Dedifferentiated amniotic fluid mesenchymal stem cell (primary cell): Measurements from ENCODE around the gene IQCH.

Experiments
- DNase-seq: peaks from one replicate; pipeline ENCODE4 v3.0.0-alpha.2; 2016; ENCODE audit errors: extremely low spot score

The IQCH gene

GRCh38 chr15:67501177-67501835 lies 246.7 kb downstream of the IQCH start:
- DNase-seq, result peak; percentile 40

- no peak for DNase-seq
Observed at GRCh38 chr15:67501836-67502461, 247.4 kb downstream of the IQCH start.

DNA sequence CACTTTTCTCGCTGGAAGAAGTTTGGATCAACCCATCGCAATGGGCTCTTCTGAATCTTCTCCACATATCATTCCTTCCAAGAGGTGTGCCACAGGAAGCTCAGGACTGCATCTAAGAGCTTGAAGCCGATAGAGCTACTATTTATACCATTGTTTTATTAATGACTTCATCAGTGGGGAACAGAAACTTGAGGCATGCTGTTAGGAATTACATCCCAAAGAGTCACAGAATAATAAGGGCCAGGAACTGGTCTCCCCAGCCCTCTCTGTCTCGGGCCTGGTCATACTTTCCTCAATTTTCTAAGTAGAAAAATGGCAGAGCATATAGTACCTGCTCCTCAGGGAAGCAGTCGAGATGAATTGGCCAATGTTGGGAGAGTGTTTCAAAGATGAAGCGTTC lies 249.5 kb downstream of the IQCH start:
- no peak for DNase-seq

GRCh38 chr15:67504796-67505195 lies 250.2 kb downstream of the IQCH start:
- peak; percentile 31 for DNase-seq

DNA sequence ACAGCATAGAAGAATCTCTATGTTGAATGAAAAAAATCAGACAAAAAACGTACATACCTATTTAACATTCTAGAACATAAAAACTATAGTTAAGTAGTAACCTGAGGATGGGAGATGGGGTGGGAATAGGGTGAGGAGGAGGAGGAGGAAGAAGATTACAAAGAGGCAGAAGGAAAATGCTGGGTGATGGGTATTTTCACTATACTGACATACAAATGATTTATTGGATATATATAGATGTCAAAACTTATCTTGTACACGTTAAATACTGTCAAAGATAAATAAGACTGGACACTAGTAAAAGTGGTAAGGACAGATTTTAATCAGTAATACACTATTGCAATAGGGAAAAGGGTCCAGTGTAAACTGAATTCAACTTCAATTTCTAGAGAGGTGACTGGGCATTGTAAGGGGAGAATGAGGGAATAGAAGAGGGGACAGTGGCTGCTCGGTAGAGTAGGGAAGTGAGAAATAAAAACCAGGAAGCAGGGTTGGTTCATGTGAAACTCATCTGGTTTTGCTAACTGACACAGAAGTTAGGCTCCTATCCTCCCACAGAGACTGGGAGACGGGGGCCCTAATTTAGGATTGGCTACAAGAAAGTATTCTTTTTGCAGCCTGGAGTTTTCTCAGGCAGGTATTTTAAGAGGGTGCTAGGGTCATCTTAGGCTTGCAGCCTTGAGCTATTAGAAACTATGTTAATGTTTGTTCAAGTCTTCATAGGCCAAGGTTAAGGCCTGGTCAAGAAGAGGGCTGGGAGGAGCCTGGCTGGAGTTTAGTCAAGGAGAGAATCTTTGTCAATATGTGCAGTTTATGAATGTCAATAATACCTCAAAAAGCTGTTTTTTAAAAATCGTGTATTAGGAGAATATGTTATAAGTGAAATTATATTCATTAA lies 251.3 kb downstream of the IQCH start:
- DNase-seq, result no peak

GRCh38 chr15:67506775-67507747 lies 252.5 kb downstream of the IQCH start:
- peak; percentile 28 for DNase-seq

DNA sequence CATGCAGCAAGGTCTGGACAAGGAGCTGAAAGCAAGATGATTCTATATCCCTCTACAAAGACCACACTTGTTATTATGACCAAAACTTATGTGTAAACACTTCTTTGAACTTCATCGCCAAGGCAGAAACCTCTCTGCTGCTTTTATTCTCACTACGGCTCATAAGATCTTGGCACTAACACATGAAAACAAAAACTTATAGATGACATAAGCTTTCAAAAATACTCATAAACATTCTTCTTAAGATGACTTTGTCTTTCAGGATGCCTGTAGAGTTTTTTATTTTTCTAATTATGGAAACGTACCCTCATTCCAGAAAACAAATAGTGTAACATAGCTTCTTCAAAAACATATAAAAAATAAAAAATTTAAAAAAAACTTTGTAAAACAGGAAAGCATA lies 253.8 kb downstream of the IQCH start:
- peak; percentile 22 for DNase-seq

GRCh38 chr15:67509918-67510317 lies 255.3 kb downstream of the IQCH start:
- DNase-seq, result no peak

- peak; percentile 69 for DNase-seq
Observed at GRCh38 chr15:67510597-67511190, 256.1 kb downstream of the IQCH start.

DNA sequence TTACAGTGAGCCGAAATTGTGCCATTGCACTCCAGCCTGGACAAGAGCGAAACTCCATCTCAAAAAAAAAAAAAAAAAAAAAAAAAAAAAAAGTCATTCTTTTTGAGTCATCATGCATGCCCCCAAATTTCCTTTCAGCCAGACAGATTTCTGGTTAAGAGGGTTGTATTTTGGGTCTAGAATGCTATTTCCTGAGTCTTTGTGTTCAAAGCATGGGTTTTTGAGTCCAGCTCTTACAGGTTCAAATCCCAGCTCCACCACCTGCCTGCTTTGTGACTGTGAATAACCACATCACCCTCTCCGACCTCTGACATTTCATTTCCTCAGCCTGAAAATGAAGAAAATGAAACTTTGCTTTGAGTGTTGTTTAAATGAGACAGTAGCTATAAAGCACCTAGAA lies 257.0 kb downstream of the IQCH start:
- DNase-seq, result no peak

GRCh38 chr15:67512140-67512539 lies 257.6 kb downstream of the IQCH start:
- DNase-seq, result no peak

DNA sequence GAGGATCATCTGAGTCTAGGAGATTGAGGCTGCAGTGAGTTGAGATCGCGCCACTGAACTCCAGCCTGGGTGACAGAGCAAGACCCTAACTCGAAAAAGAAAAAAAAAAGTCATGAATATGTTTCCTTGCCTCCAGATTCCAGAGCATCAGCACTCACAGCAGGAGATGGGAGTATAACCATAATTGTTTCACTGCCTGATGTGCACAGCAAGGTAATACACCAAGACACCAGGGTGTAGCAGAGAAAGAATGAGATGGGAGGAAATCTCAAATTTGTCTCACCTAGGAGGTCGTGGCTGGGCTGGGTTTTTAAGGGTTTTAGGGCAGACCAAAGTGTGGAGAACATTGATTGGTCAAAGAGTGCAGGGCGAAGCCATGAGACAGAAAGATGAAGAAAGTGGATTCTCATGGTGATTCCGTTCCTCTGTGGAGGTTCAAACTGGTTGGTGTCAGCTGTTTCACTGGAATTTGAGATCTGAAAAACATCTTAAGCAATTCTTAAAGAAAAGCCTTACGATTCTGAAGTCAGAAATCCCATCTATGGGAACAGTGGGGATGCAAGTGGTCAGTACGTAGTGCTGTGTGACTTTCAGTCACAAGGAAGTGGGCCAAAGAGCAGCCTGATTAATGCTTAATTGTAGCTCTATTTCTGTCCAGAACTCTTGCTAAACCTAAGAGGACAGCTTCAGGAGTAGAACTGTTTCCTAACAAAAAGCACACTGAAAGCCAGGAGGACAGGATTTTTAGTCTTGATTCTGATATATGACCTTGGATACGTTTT lies 258.5 kb downstream of the IQCH start:
- no peak for DNase-seq

GRCh38 chr15:67515090-67515489 lies 260.5 kb downstream of the IQCH start:
- no peak for DNase-seq

DNA sequence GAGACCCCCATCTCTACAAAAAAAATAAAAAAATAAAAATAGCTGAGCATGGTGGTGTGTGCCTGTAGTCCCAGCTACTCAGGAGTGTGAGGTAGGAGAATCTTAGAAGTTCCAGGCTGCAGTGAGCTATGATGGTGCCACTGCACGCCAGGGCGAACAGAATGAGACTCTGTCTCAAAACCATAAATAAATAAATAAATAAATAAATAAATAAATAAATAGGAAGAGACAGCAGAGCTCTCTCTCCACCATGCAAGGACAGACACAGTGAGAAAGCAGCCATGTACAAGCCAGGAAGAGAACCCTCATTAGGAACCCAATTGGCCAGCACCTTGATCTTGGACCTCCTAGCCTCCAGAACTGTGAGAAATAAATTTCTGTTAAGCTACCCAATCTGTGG lies 261.0 kb downstream of the IQCH start:
- no peak for DNase-seq

DNA sequence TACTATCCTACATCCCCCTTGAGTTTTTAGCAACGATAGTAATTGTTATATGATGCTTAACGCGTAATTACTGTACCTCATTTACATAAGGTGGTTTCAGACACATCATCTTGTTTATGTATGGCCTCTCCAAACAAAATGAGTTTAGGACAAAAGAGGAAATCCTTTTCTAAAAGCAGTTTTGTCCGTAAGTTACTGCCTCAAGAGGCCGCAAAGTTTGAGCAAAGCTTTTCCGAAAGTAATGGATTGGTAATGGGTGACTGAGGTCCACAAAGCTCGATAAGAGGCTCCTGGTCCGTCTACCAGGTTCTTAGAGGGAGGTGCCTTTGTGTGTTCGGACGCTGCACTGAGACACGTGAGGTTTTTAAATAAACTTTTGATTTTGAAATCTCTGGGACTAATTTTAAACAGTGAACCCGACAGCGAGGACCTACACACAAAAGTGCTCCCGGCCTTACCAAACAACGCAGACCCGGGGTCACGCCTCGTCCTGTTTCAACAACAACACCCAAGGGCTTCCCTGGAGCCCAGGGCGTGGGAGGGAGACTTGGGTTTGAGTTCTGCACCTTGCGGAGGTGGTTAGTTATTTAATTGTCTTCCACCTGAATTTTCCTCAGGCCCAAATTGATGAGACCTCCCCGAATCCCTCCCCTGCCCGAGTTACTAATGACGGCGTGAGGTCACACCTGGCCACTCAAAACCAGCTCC lies 265.9 kb downstream of the IQCH start:
- no peak for DNase-seq

DNA sequence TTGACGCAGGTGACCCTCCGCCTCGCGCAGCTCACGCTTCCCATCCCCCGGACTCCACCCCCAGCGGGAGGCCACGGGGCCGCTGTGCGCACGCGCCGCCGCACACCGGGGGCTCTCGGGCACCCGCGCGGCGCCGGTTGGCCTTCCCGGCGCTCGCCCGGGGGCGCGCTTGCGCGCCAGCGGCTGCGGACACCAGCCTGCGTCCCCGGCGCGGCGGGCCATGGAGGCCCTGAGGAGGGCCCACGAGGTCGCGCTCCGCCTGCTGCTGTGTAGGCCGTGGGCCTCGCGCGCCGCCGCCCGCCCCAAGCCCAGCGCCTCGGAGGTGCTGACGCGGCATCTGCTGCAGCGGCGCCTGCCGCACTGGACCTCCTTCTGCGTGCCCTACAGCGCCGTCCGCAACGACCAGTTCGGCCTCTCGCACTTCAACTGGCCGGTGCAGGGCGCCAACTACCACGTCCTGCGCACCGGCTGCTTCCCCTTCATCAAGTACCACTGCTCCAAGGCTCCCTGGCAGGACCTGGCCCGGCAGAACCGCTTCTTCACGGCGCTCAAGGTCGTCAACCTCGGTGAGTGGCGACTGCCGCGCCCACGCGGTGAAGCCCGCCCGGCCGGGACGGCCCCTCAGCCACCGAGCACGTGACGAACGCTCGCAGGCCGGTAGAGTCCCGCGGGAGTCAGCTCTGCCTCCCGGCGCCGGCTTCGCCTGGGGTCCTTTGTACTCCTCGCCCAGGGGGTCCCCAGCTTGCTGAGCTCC lies 266.6 kb downstream of the IQCH start, which contains the start of gene C15orf61:
TSS of gene C15orf61 (plus strand) at position 103 of the 754 bp plus-strand sequence. CDS start at position 221, 118 bp downstream.
- DNase-seq, result peak; percentile 64

GRCh38 chr15:67521783-67522568 lies 267.4 kb downstream of the IQCH start:
- DNase-seq, result no peak

GRCh38 chr15:67523330-67523729 lies 268.7 kb downstream of the IQCH start:
- no peak for DNase-seq
